Thyroid gland (tissue), 4 donors: ENCODE results near the gene JPH2.

Source experiments
- POLR2A ChIP-seq, 2 donors: fragments of 450-650 bp; IDR thresholded peaks; one replicate each; pipeline ENCODE4 v1.6.1; 2017; ENCODE audit warnings: antibody characterized with exemption in 2 of 2, mild to moderate bottlenecking in 2 of 2, moderate library complexity in 1 of 2
- TF ChIP-seq, protein P1 (sequence below), 6 experiments: fragments of 200-600 bp in 3 of 6; fragments of 450-650 bp in 3 of 6; sonication (generic) in 3 of 6; IDR thresholded peaks; one replicate each; pipeline ENCODE4 v1.5.1; 2016 to 2019; ENCODE audit warnings: antibody characterized with exemption in 6 of 6, mild to moderate bottlenecking in 2 of 6, inconsistent platforms in 1 of 6, moderate library complexity in 1 of 6

DNA sequence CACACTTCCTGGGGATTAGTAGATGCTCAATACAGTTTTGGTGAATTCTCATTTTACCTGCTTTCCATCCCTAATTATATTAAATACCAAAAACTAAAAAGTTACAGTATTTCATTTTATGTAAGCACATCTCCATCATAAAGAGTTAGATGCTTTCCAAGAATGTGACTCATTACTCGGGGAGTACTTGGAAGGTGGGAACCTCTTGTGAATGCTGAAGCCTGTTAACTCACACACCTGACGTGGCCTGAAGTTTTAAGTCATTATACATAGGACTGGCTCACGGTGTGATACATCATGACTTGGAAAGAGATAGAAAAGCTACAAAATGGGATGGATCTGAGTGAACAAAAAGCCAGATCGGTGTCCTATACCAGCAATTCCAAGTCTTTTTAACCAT lies 25.8 kb upstream of the JPH2 start:
- TF ChIP-seq, protein P1, sequence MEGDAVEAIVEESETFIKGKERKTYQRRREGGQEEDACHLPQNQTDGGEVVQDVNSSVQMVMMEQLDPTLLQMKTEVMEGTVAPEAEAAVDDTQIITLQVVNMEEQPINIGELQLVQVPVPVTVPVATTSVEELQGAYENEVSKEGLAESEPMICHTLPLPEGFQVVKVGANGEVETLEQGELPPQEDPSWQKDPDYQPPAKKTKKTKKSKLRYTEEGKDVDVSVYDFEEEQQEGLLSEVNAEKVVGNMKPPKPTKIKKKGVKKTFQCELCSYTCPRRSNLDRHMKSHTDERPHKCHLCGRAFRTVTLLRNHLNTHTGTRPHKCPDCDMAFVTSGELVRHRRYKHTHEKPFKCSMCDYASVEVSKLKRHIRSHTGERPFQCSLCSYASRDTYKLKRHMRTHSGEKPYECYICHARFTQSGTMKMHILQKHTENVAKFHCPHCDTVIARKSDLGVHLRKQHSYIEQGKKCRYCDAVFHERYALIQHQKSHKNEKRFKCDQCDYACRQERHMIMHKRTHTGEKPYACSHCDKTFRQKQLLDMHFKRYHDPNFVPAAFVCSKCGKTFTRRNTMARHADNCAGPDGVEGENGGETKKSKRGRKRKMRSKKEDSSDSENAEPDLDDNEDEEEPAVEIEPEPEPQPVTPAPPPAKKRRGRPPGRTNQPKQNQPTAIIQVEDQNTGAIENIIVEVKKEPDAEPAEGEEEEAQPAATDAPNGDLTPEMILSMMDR (IDR thresholded peaks at IDR 0.05), result no peak
- no peak for TF ChIP-seq POLR2A (IDR thresholded peaks at IDR 0.05)
